Measurements from ENCODE around the gene MCM8. TPM values are rescaled to one million over a fixed set of nuclear protein-coding genes. Genes with fewer than 3 reads are reported as not detected.

MCM8 gene
- total RNA-seq, 4 donors from 2014 or later, result 4.0 to 5.6 (median 4.4) TPM

DNA sequence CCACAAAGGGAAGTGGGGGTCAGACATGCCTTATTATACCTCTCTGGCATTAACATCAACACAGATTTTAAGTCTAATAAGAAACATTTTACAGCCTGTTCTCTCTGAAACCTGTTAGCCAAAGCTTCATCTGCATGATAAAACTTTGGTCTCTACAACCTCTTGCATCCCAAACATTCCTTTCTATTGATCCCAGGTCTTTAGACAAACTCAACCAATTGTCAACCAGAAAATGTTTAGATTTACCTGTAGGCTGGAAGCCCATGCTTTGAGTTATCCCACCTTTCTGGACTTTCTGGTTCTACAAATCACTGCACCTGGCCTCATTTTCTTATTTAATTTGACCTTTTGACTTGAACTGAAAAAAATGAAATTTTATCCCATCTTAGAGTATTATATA is 20.8 kb downstream of the MCM8 start:
- no peak for DNase-seq (ENCODE audit: extremely low spot score)
- intact Hi-C loops (cut with DNase I), result no loop called here
- Histone ChIP-seq H3K27me3 (no peaks in the 10 kb centered on the region), H3K4me1 (no peaks in the 10 kb centered on the region), H3K36me3 (peaks cover 6 to 53% (median 17%) of the 10 kb centered on the region in 4 donors), H3K27ac (replicated peaks in 1 of 4) (no peak overlapping the region), H3K9me3 (no peaks in the 10 kb centered on the region), H3K4me3 (no peak overlapping the region)
- TF ChIP-seq POLR2A (IDR thresholded peaks at IDR 0.05; ENCODE audit: low read depth) (no peak), POLR2AphosphoS5 (IDR thresholded peaks at IDR 0.05) (no peak), EP300 (IDR thresholded peaks at IDR 0.05) (no peak)
- TF ChIP-seq, protein P1, sequence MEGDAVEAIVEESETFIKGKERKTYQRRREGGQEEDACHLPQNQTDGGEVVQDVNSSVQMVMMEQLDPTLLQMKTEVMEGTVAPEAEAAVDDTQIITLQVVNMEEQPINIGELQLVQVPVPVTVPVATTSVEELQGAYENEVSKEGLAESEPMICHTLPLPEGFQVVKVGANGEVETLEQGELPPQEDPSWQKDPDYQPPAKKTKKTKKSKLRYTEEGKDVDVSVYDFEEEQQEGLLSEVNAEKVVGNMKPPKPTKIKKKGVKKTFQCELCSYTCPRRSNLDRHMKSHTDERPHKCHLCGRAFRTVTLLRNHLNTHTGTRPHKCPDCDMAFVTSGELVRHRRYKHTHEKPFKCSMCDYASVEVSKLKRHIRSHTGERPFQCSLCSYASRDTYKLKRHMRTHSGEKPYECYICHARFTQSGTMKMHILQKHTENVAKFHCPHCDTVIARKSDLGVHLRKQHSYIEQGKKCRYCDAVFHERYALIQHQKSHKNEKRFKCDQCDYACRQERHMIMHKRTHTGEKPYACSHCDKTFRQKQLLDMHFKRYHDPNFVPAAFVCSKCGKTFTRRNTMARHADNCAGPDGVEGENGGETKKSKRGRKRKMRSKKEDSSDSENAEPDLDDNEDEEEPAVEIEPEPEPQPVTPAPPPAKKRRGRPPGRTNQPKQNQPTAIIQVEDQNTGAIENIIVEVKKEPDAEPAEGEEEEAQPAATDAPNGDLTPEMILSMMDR (IDR thresholded peaks at IDR 0.05), result no peak

- intact Hi-C loops (cut with DNase I), result no loop called here
- Histone ChIP-seq H3K27ac (replicated peaks in 1 of 4) (no peak overlapping the region), H3K4me1 (no peaks in the 10 kb centered on the region), H3K9me3 (no peaks in the 10 kb centered on the region), H3K4me3 (no peak overlapping the region), H3K36me3 (peaks cover 0 to 50% (median 20%) of the 10 kb centered on the region in 4 donors), H3K27me3 (no peaks in the 10 kb centered on the region)
- DNase-seq (ENCODE audit: extremely low spot score), result no peak
- no peak for TF ChIP-seq POLR2AphosphoS5 (IDR thresholded peaks at IDR 0.05)
- TF ChIP-seq EP300 (IDR thresholded peaks at IDR 0.05), result no peak
- TF ChIP-seq, protein P1 (IDR thresholded peaks at IDR 0.05), result no peak
- no peak for TF ChIP-seq POLR2A (IDR thresholded peaks at IDR 0.05; ENCODE audit: low read depth)
- WGBS, result 89% methylated on average over 2 of the region's 2 CpGs
Measured at GRCh38 chr20:5973172-5973571, 22.7 kb downstream of the MCM8 start.

DNA sequence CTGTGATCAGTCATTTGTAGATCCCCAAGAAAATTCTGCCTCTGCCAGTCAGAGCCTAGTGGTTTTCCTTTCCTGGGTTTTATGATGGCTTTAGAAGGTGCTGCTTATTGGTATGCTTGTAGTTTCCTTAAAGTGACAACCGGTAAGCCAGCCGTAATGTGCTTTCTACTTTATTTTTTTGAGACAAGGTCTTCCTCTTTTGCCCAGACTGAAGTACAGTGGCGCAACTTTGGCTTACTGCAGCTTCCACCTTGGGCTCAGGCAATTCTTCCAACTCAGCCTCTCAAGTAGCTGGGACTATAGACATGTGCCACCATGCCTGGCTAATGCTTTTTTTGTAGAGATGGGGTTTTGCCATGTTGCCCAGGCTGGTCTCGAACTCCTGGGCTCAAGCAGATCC is 23.5 kb downstream of the MCM8 start:
- Histone ChIP-seq H3K9me3 (no peaks in the 10 kb centered on the region), H3K27ac (replicated peaks in 1 of 4) (no peak overlapping the region), H3K36me3 (peaks cover 0 to 55% (median 26%) of the 10 kb centered on the region in 4 donors), H3K27me3 (no peaks in the 10 kb centered on the region), H3K4me1 (no peaks in the 10 kb centered on the region), H3K4me3 (no peak overlapping the region)
- DNase-seq (ENCODE audit: extremely low spot score), result no peak
- intact Hi-C loops (cut with DNase I), result no loop called here
- TF ChIP-seq EP300 (IDR thresholded peaks at IDR 0.05) (no peak), POLR2A (IDR thresholded peaks at IDR 0.05; ENCODE audit: low read depth) (no peak), POLR2AphosphoS5 (IDR thresholded peaks at IDR 0.05) (no peak)
- TF ChIP-seq, protein P1 (IDR thresholded peaks at IDR 0.05), result no peak
- 84% methylated on average over 4 of the region's 4 CpGs for WGBS

- intact Hi-C loops (cut with DNase I), result no loop called here
- 100% methylated on average over 1 of the region's 1 CpG for WGBS
Measured at GRCh38 chr20:5974531-5974930, 24.1 kb downstream of the MCM8 start.

GRCh38 chr20:5975778-5976177 is 25.3 kb downstream of the MCM8 start:
- Histone ChIP-seq H3K27ac (replicated peaks in 1 of 4) (no peak overlapping the region), H3K27me3 (no peaks in the 10 kb centered on the region), H3K36me3 (peaks cover 0 to 55% (median 28%) of the 10 kb centered on the region in 4 donors), H3K9me3 (no peaks in the 10 kb centered on the region), H3K4me3 (no peak overlapping the region), H3K4me1 (no peaks in the 10 kb centered on the region)
- TF ChIP-seq POLR2A (IDR thresholded peaks at IDR 0.05; ENCODE audit: low read depth), result no peak
- no peak for TF ChIP-seq EP300 (IDR thresholded peaks at IDR 0.05)
- TF ChIP-seq, protein P1 (IDR thresholded peaks at IDR 0.05), result no peak
- TF ChIP-seq POLR2AphosphoS5 (IDR thresholded peaks at IDR 0.05), result no peak
- 73% methylated on average over 2 of the region's 2 CpGs for WGBS
- no peak for DNase-seq (ENCODE audit: extremely low spot score)
- intact Hi-C loops (cut with DNase I), result no loop called here

More at GRCh38 chr20:5974531-5974930, 24.1 kb downstream of the MCM8 start:
- no peak overlapping the region for H3K4me3 ChIP-seq
- no peaks in the 10 kb centered on the region for H3K27me3 ChIP-seq
- DNase-seq (ENCODE audit: extremely low spot score), result no peak
- TF ChIP-seq, protein P1 (IDR thresholded peaks at IDR 0.05), result no peak
- no peak for TF ChIP-seq POLR2A (IDR thresholded peaks at IDR 0.05; ENCODE audit: low read depth)
- no peaks in the 10 kb centered on the region for H3K4me1 ChIP-seq
- peaks cover 0 to 59% (median 29%) of the 10 kb centered on the region in 4 donors for H3K36me3 ChIP-seq
- no peaks in the 10 kb centered on the region for H3K9me3 ChIP-seq
- H3K27ac ChIP-seq (replicated peaks in 1 of 4), result no peak overlapping the region
